HG02970 (cell line): ENCODE data around the gene AIG1.

Experiments used
- ATAC-seq: cut with Tn5 transposase; IDR thresholded peaks from one replicate; pipeline ENCODE4 v1.9.1; 2021; ENCODE audit warnings: mild to moderate bottlenecking, moderate library complexity, moderate number of reproducible peaks; ENCODE audit not compliant: unreplicated experiment, low FRiP score

Gene AIG1

GRCh38 chr6:143187238-143187923 is 126.7 kb downstream of the AIG1 start:
- no peak for ATAC-seq

- ATAC-seq: no peak
Observed at GRCh38 chr6:143188292-143188691, 127.6 kb downstream of the AIG1 start.

- ATAC-seq: no peak
Observed at GRCh38 chr6:143191361-143191760, 130.7 kb downstream of the AIG1 start.

- ATAC-seq: no peak
Observed at GRCh38 chr6:143192766-143193165, 132.1 kb downstream of the AIG1 start.

GRCh38 chr6:143193571-143194094 is 132.9 kb downstream of the AIG1 start:
- no peak for ATAC-seq

- ATAC-seq: no peak
Observed at GRCh38 chr6:143194095-143194589, 133.5 kb downstream of the AIG1 start.

GRCh38 chr6:143195349-143195845 is 134.7 kb downstream of the AIG1 start:
- no peak for ATAC-seq

GRCh38 chr6:143196525-143197225 is 136.0 kb downstream of the AIG1 start:
- ATAC-seq: no peak

GRCh38 chr6:143197377-143197776 is 136.7 kb downstream of the AIG1 start:
- ATAC-seq: no peak

- no peak for ATAC-seq
Observed at GRCh38 chr6:143198312-143198711, 137.6 kb downstream of the AIG1 start.

- no peak for ATAC-seq
Observed at GRCh38 chr6:143199291-143199690, 138.6 kb downstream of the AIG1 start.

GRCh38 chr6:143200167-143200770 is 139.6 kb downstream of the AIG1 start:
- ATAC-seq: no peak

GRCh38 chr6:143204045-143204444 is 143.4 kb downstream of the AIG1 start:
- ATAC-seq: no peak

- no peak for ATAC-seq
Observed at GRCh38 chr6:143205131-143205535, 144.4 kb downstream of the AIG1 start.

GRCh38 chr6:143205585-143205984 is 144.9 kb downstream of the AIG1 start:
- ATAC-seq: no peak

- ATAC-seq: no peak
Observed at GRCh38 chr6:143205991-143206390, 145.3 kb downstream of the AIG1 start.

GRCh38 chr6:143206550-143206949 is 145.9 kb downstream of the AIG1 start:
- ATAC-seq: no peak

- ATAC-seq: no peak
Observed at GRCh38 chr6:143210420-143210819, 149.7 kb downstream of the AIG1 start.

GRCh38 chr6:143213859-143214376 is 153.2 kb downstream of the AIG1 start:
- ATAC-seq: no peak

GRCh38 chr6:143215363-143215762 is 154.7 kb downstream of the AIG1 start:
- ATAC-seq: no peak

GRCh38 chr6:143215771-143216170 is 155.1 kb downstream of the AIG1 start:
- no peak for ATAC-seq
